ENCODE results near the gene COL9A3.
"Not testable (repeated sequence)": the region's sequence is repeated elsewhere in the genome, so short reads cannot be mapped to it uniquely, and the experiment has no call there.

Gene COL9A3

DNA sequence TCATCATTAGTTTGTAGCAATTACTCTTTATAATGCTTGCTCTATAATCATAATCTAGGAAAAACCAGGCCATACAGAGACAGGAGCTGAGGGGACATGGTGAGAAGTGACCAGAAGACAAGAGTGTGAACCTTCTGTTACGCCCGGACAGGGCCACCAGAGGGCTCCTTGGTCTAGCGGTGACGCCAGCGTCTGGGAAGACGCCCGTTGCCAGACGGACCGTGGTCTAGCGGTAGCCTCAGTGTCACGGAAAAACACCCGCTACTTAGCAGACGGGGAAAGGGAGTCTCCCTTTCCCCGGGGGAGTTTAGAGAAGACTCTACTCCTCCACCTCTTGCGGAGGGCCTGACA lies 56.8 kb downstream of the COL9A3 start:
- H2BK120ac ChIP-seq (ENCODE audit: low read depth, low read length); H2AK5ac ChIP-seq (ENCODE audit: low read length, severe bottlenecking); H3K79me1 ChIP-seq (replicated peaks; ENCODE audit: low read length, poor library complexity, severe bottlenecking); H3K18ac ChIP-seq (ENCODE audit: low read depth in 1 of 2, low read length in 2 of 2); H3K9me3 ChIP-seq (ENCODE audit: control insufficient read depth, low read length); H2BK15ac ChIP-seq (ENCODE audit: low read depth, poor library complexity, severe bottlenecking); H4K91ac ChIP-seq (ENCODE audit: low read length); H3K4me2 ChIP-seq (ENCODE audit: low read length, poor library complexity, severe bottlenecking); H3K27ac ChIP-seq (ENCODE audit: low read length, poor library complexity, severe bottlenecking); H3K27me3 ChIP-seq (ENCODE audit: control insufficient read depth in 1 of 2, insufficient read depth in 1 of 2, low read length in 2 of 2); H2BK12ac ChIP-seq (ENCODE audit: low read length in 2 of 2); H3K23ac ChIP-seq (ENCODE audit: low read length in 2 of 2); H2BK5ac ChIP-seq (ENCODE audit: low read depth, low read length, poor library complexity, severe bottlenecking); H3K36me3 ChIP-seq (ENCODE audit: control insufficient read depth in 1 of 2, insufficient read depth in 2 of 2, low read depth in 1 of 2, low read length in 2 of 2); H3K14ac ChIP-seq (ENCODE audit: low read length in 2 of 2); H3K4me3 ChIP-seq (ENCODE audit: insufficient read depth in 1 of 2, low read depth in 1 of 2, low read length in 2 of 2); H3K4ac ChIP-seq (ENCODE audit: low read depth in 1 of 2, low read length in 2 of 2); H3K9ac ChIP-seq (ENCODE audit: low read length); H2AFZ ChIP-seq (ENCODE audit: low read depth, low read length); H4K8ac ChIP-seq (ENCODE audit: low read length): not testable (repeated sequence)
- WGBS: 0% methylated on average over 5 of the region's 15 CpGs
- peaks cover 16% of the 10 kb centered on the region for H3K4me1 ChIP-seq (ENCODE audit: control insufficient read depth, insufficient read depth, low read depth, low read length)
- DNase-seq: peak; percentile 91

DNA sequence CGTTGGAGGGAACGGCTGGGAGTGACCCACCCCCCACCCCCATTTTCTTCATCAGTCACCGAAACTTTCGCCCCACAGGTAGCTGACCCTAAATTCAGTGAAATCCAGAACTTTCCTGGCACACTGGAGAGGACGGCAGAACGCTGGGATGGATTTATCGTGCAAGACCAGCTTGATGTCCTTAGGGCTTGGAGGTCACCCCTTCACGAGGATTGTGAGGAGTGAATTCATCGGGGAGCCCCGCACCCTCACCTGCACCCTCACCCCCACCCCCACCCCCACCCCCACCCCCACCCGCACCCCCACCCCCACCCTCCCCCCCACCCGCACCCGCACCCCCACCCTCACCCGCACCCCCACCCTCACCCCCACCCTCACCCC lies 58.1 kb downstream of the COL9A3 start:
- Histone ChIP-seq H3K4ac (ENCODE audit: low read depth in 1 of 2, low read length in 2 of 2) (no peak overlapping the region), H2AFZ (ENCODE audit: low read depth, low read length) (no peak overlapping the region), H2BK15ac (ENCODE audit: low read depth, poor library complexity, severe bottlenecking) (no peak overlapping the region), H2BK120ac (ENCODE audit: low read depth, low read length) (no peak overlapping the region), H4K91ac (ENCODE audit: low read length) (no peak overlapping the region), H3K4me1 (ENCODE audit: control insufficient read depth, insufficient read depth, low read depth, low read length) (peaks cover 17% of the 10 kb centered on the region), H3K14ac (ENCODE audit: low read length in 2 of 2) (no peak overlapping the region), H3K27me3 (ENCODE audit: control insufficient read depth in 1 of 2, insufficient read depth in 1 of 2, low read length in 2 of 2) (no peaks in the 10 kb centered on the region), H4K8ac (ENCODE audit: low read length) (no peak overlapping the region), H3K36me3 (ENCODE audit: control insufficient read depth in 1 of 2, insufficient read depth in 2 of 2, low read depth in 1 of 2, low read length in 2 of 2) (peaks cover 7 to 19% of the 10 kb centered on the region in 2 experiments), H3K27ac (ENCODE audit: low read length, poor library complexity, severe bottlenecking) (no peak overlapping the region), H3K9ac (ENCODE audit: low read length) (no peak overlapping the region), H3K79me1 (replicated peaks; ENCODE audit: low read length, poor library complexity, severe bottlenecking) (peaks cover 8% of the 10 kb centered on the region), H2BK5ac (ENCODE audit: low read depth, low read length, poor library complexity, severe bottlenecking) (no peak overlapping the region), H3K9me3 (ENCODE audit: control insufficient read depth, low read length) (no peaks in the 10 kb centered on the region), H3K4me2 (ENCODE audit: low read length, poor library complexity, severe bottlenecking) (no peak overlapping the region), H3K23ac (ENCODE audit: low read length in 2 of 2) (no peak overlapping the region), H3K4me3 (ENCODE audit: insufficient read depth in 1 of 2, low read depth in 1 of 2, low read length in 2 of 2) (no peak overlapping the region), H3K18ac (ENCODE audit: low read depth in 1 of 2, low read length in 2 of 2) (no peak overlapping the region), H2AK5ac (ENCODE audit: low read length, severe bottlenecking) (no peak overlapping the region), H2BK12ac (ENCODE audit: low read length in 2 of 2) (no peak overlapping the region)
- DNase-seq: no peak
- WGBS: 88% methylated on average over 2 of the region's 14 CpGs

DNA sequence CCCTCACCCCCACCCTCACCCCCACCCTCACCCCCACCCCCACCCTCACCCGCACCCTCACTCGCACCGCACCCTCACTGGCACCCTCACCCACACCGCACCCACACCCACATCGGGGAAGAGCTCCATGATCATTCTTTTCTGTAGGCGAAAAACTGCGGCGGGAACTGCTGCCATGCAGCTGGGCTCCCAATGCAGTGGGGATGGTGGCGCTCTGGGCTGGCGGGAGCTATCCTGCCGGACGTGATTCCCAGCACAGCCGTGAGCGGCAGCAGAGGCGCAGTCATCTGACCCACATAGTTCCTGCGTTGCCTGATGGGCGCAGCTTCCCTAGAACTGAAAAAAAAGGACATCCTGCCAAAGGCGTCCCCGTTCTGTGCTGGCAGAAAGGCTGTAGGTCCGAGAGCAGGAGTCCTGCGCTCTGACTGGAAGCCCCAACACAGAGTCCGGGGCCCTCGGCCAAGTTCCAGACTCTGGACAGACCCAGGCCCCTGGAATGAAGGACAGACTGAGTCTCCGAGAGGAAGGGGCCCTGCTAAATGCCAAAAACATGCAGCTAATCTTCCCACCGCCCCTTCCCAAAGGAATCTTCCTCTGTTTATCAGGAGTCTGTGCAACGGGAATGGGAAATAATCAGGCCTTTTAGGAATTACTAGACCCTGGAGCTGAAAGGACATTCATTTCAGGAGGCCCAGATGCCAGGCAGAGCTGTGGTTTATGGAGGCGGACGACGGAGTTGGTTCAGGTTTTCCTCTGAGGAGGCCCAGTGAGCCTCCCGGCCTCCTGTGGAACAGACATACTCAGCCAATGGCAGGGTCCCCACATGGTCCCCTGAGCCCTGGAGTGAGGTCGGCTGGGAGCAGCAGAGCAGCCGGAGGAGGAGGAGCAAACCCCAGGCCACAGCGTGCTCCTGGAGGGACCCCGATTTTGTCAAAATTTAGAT lies 58.8 kb downstream of the COL9A3 start:
- Histone ChIP-seq H3K4me1 (ENCODE audit: control insufficient read depth, insufficient read depth, low read depth, low read length) (peaks cover 17% of the 10 kb centered on the region), H3K27me3 (ENCODE audit: control insufficient read depth in 1 of 2, insufficient read depth in 1 of 2, low read length in 2 of 2) (no peaks in the 10 kb centered on the region), H3K4me3 (ENCODE audit: insufficient read depth in 1 of 2, low read depth in 1 of 2, low read length in 2 of 2) (peak overlapping the region in 1 of 2 experiments; percentile 62), H2BK120ac (ENCODE audit: low read depth, low read length) (no peak overlapping the region), H3K9ac (ENCODE audit: low read length) (peak overlapping the region; percentile 77), H2AK5ac (ENCODE audit: low read length, severe bottlenecking) (no peak overlapping the region), H3K23ac (ENCODE audit: low read length in 2 of 2) (peak overlapping the region in 1 of 2 experiments; percentile 23), H3K9me3 (ENCODE audit: control insufficient read depth, low read length) (no peaks in the 10 kb centered on the region), H3K18ac (ENCODE audit: low read depth in 1 of 2, low read length in 2 of 2) (peak overlapping the region; percentile 8 to 50), H2AFZ (ENCODE audit: low read depth, low read length) (no peak overlapping the region), H4K91ac (ENCODE audit: low read length) (peak overlapping the region; percentile 57), H2BK15ac (ENCODE audit: low read depth, poor library complexity, severe bottlenecking) (no peak overlapping the region), H3K36me3 (ENCODE audit: control insufficient read depth in 1 of 2, insufficient read depth in 2 of 2, low read depth in 1 of 2, low read length in 2 of 2) (peaks cover 13 to 27% of the 10 kb centered on the region in 2 experiments), H3K4me2 (ENCODE audit: low read length, poor library complexity, severe bottlenecking) (no peak overlapping the region), H2BK5ac (ENCODE audit: low read depth, low read length, poor library complexity, severe bottlenecking) (no peak overlapping the region), H3K27ac (ENCODE audit: low read length, poor library complexity, severe bottlenecking) (no peak overlapping the region), H4K8ac (ENCODE audit: low read length) (peak overlapping the region; percentile 72), H3K14ac (ENCODE audit: low read length in 2 of 2) (no peak overlapping the region), H3K4ac (ENCODE audit: low read depth in 1 of 2, low read length in 2 of 2) (peak overlapping the region in 1 of 2 experiments; percentile 29), H2BK12ac (ENCODE audit: low read length in 2 of 2) (peak overlapping the region in 1 of 2 experiments; percentile 43), H3K79me1 (replicated peaks; ENCODE audit: low read length, poor library complexity, severe bottlenecking) (peaks cover 15% of the 10 kb centered on the region)
- 66% methylated on average over 32 of the region's 34 CpGs for WGBS
- DNase-seq: peak; percentile 89

DNA sequence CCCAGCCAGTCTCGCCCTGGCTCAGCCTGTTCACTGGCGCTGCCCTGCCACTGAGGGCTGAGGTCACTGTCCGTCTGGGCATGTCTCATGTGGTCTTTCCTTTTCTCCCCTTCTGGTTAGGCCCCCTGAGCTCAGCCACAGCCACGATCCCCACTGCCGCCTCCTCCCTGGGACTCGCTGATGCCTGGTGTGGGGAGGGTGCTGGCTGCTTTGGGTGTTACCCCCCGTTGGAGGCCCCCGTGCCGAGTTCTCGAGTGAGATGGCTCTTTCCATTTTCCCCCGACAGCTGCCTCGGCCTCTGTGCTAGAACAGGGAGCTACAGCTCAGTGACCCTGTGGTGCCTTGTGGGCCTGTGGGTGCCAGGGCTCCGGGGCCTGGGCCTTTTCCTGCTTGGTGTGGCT lies 59.7 kb downstream of the COL9A3 start:
- no peak overlapping the region for H3K4me3 ChIP-seq (ENCODE audit: insufficient read depth in 1 of 2, low read depth in 1 of 2, low read length in 2 of 2)
- H3K14ac ChIP-seq (ENCODE audit: low read length in 2 of 2): no peak overlapping the region
- no peak overlapping the region for H3K4me2 ChIP-seq (ENCODE audit: low read length, poor library complexity, severe bottlenecking)
- H3K4ac ChIP-seq (ENCODE audit: low read depth in 1 of 2, low read length in 2 of 2): no peak overlapping the region
- no peak overlapping the region for H2BK15ac ChIP-seq (ENCODE audit: low read depth, poor library complexity, severe bottlenecking)
- no peak overlapping the region for H2BK5ac ChIP-seq (ENCODE audit: low read depth, low read length, poor library complexity, severe bottlenecking)
- peaks cover 17% of the 10 kb centered on the region for H3K4me1 ChIP-seq (ENCODE audit: control insufficient read depth, insufficient read depth, low read depth, low read length)
- H3K27me3 ChIP-seq (ENCODE audit: control insufficient read depth in 1 of 2, insufficient read depth in 1 of 2, low read length in 2 of 2): no peaks in the 10 kb centered on the region
- H3K79me1 ChIP-seq (replicated peaks; ENCODE audit: low read length, poor library complexity, severe bottlenecking): peaks cover 22% of the 10 kb centered on the region
- H2AK5ac ChIP-seq (ENCODE audit: low read length, severe bottlenecking): no peak overlapping the region
- H2AFZ ChIP-seq (ENCODE audit: low read depth, low read length): no peak overlapping the region
- DNase-seq: no peak
- no peak overlapping the region for H3K23ac ChIP-seq (ENCODE audit: low read length in 2 of 2)
- H4K91ac ChIP-seq (ENCODE audit: low read length): peak overlapping the region; percentile 57
- no peak overlapping the region for H2BK12ac ChIP-seq (ENCODE audit: low read length in 2 of 2)
- no peak overlapping the region for H3K27ac ChIP-seq (ENCODE audit: low read length, poor library complexity, severe bottlenecking)
- H2BK120ac ChIP-seq (ENCODE audit: low read depth, low read length): no peak overlapping the region
- no peak overlapping the region for H3K9ac ChIP-seq (ENCODE audit: low read length)
- H3K9me3 ChIP-seq (ENCODE audit: control insufficient read depth, low read length): no peaks in the 10 kb centered on the region
- peaks cover 17 to 35% of the 10 kb centered on the region in 2 experiments for H3K36me3 ChIP-seq (ENCODE audit: control insufficient read depth in 1 of 2, insufficient read depth in 2 of 2, low read depth in 1 of 2, low read length in 2 of 2)
- peak overlapping the region; percentile 59 for H4K8ac ChIP-seq (ENCODE audit: low read length)
- no peak overlapping the region for H3K18ac ChIP-seq (ENCODE audit: low read depth in 1 of 2, low read length in 2 of 2)
- 95% methylated on average over 13 of the region's 13 CpGs for WGBS

All from mesenchymal stem cell (in vitro differentiated cells and primary cell).